ENCODE data around the gene SUPT4H1.
A peak's percentile ranks its signal among the peaks of the same experiment; 100 is the strongest.
"Not testable (repeated sequence)": the region's sequence is repeated elsewhere in the genome, so short reads cannot be mapped to it uniquely, and the experiment has no call there.

Gene SUPT4H1

GRCh38 chr17:58341861-58342475 lies 10.0 kb downstream of the SUPT4H1 start:
- Histone ChIP-seq H3K4me1 (ENCODE audit: control insufficient read depth, insufficient read depth, low read length, poor library complexity, severe bottlenecking) (peaks cover 74% of the 10 kb centered on the region), H3K27me3 (replicated peaks; ENCODE audit: control insufficient read depth, insufficient read depth, low read length, poor library complexity, severe bottlenecking) (no peaks in the 10 kb centered on the region), H3K4me3 (ENCODE audit: insufficient read depth, low read depth, low read length, poor library complexity, severe bottlenecking) (peak overlapping the region; percentile 30), H3K36me3 (ENCODE audit: control insufficient read depth, insufficient read depth, low read length) (peaks cover 15% of the 10 kb centered on the region), H3K9me3 (ENCODE audit: control insufficient read depth, low read length) (no peaks in the 10 kb centered on the region), H3K27ac (ENCODE audit: insufficient read depth, low read length, poor library complexity, severe bottlenecking) (peak overlapping the region; percentile 98)
- no peak for DNase-seq

GRCh38 chr17:58341136-58341860 lies 10.7 kb downstream of the SUPT4H1 start:
- not testable (repeated sequence) for H3K27me3 ChIP-seq (replicated peaks; ENCODE audit: control insufficient read depth, insufficient read depth, low read length, poor library complexity, severe bottlenecking); H3K4me3 ChIP-seq (ENCODE audit: insufficient read depth, low read depth, low read length, poor library complexity, severe bottlenecking); DNase-seq; H3K36me3 ChIP-seq (ENCODE audit: control insufficient read depth, insufficient read depth, low read length); H3K9me3 ChIP-seq (ENCODE audit: control insufficient read depth, low read length)
- H3K4me1 ChIP-seq (ENCODE audit: control insufficient read depth, insufficient read depth, low read length, poor library complexity, severe bottlenecking) = peaks cover 77% of the 10 kb centered on the region
- H3K27ac ChIP-seq (ENCODE audit: insufficient read depth, low read length, poor library complexity, severe bottlenecking) = peak overlapping the region; percentile 98

- Histone ChIP-seq H3K4me3 (ENCODE audit: insufficient read depth, low read depth, low read length, poor library complexity, severe bottlenecking) (peak overlapping the region; percentile 98), H3K27ac (ENCODE audit: insufficient read depth, low read length, poor library complexity, severe bottlenecking) (peak overlapping the region; percentile 98), H3K4me1 (ENCODE audit: control insufficient read depth, insufficient read depth, low read length, poor library complexity, severe bottlenecking) (peaks cover 82% of the 10 kb centered on the region), H3K9me3 (ENCODE audit: control insufficient read depth, low read length) (no peaks in the 10 kb centered on the region), H3K27me3 (replicated peaks; ENCODE audit: control insufficient read depth, insufficient read depth, low read length, poor library complexity, severe bottlenecking) (no peaks in the 10 kb centered on the region), H3K36me3 (ENCODE audit: control insufficient read depth, insufficient read depth, low read length) (peaks cover under 1% of the 10 kb centered on the region)
- no peak for DNase-seq
Measured at GRCh38 chr17:58340405-58340876, 11.6 kb downstream of the SUPT4H1 start.

GRCh38 chr17:58339755-58340404 lies 12.1 kb downstream of the SUPT4H1 start:
- H3K27me3 ChIP-seq (replicated peaks; ENCODE audit: control insufficient read depth, insufficient read depth, low read length, poor library complexity, severe bottlenecking) = no peaks in the 10 kb centered on the region
- H3K36me3 ChIP-seq (ENCODE audit: control insufficient read depth, insufficient read depth, low read length) = no peaks in the 10 kb centered on the region
- peaks cover 82% of the 10 kb centered on the region for H3K4me1 ChIP-seq (ENCODE audit: control insufficient read depth, insufficient read depth, low read length, poor library complexity, severe bottlenecking)
- peak overlapping the region; percentile 98 for H3K27ac ChIP-seq (ENCODE audit: insufficient read depth, low read length, poor library complexity, severe bottlenecking)
- H3K4me3 ChIP-seq (ENCODE audit: insufficient read depth, low read depth, low read length, poor library complexity, severe bottlenecking) = peak overlapping the region; percentile 98
- DNase-seq = no peak
- H3K9me3 ChIP-seq (ENCODE audit: control insufficient read depth, low read length) = no peaks in the 10 kb centered on the region

- H3K4me3 ChIP-seq (ENCODE audit: insufficient read depth, low read depth, low read length, poor library complexity, severe bottlenecking) = peak overlapping the region; percentile 98
- peaks cover 88% of the 10 kb centered on the region for H3K4me1 ChIP-seq (ENCODE audit: control insufficient read depth, insufficient read depth, low read length, poor library complexity, severe bottlenecking)
- DNase-seq = no peak
- H3K9me3 ChIP-seq (ENCODE audit: control insufficient read depth, low read length) = no peaks in the 10 kb centered on the region
- H3K27me3 ChIP-seq (replicated peaks; ENCODE audit: control insufficient read depth, insufficient read depth, low read length, poor library complexity, severe bottlenecking) = no peaks in the 10 kb centered on the region
- H3K36me3 ChIP-seq (ENCODE audit: control insufficient read depth, insufficient read depth, low read length) = no peaks in the 10 kb centered on the region
- H3K27ac ChIP-seq (ENCODE audit: insufficient read depth, low read length, poor library complexity, severe bottlenecking) = peak overlapping the region; percentile 98
Measured at GRCh38 chr17:58338841-58339754, 12.9 kb downstream of the SUPT4H1 start.

GRCh38 chr17:58338454-58338840 lies 13.6 kb downstream of the SUPT4H1 start:
- Histone ChIP-seq H3K4me1 (ENCODE audit: control insufficient read depth, insufficient read depth, low read length, poor library complexity, severe bottlenecking) (peaks cover 89% of the 10 kb centered on the region), H3K4me3 (ENCODE audit: insufficient read depth, low read depth, low read length, poor library complexity, severe bottlenecking) (peak overlapping the region; percentile 98), H3K36me3 (ENCODE audit: control insufficient read depth, insufficient read depth, low read length) (no peaks in the 10 kb centered on the region), H3K27me3 (replicated peaks; ENCODE audit: control insufficient read depth, insufficient read depth, low read length, poor library complexity, severe bottlenecking) (no peaks in the 10 kb centered on the region), H3K9me3 (ENCODE audit: control insufficient read depth, low read length) (no peaks in the 10 kb centered on the region), H3K27ac (ENCODE audit: insufficient read depth, low read length, poor library complexity, severe bottlenecking) (peak overlapping the region; percentile 98)
- no peak for DNase-seq

GRCh38 chr17:58337600-58338453 lies 14.2 kb downstream of the SUPT4H1 start:
- DNase-seq = peak; percentile 80 to 87 (median 80)
- H3K9me3 ChIP-seq (ENCODE audit: control insufficient read depth, low read length) = no peaks in the 10 kb centered on the region
- peak overlapping the region; percentile 98 for H3K27ac ChIP-seq (ENCODE audit: insufficient read depth, low read length, poor library complexity, severe bottlenecking)
- peaks cover 86% of the 10 kb centered on the region for H3K4me1 ChIP-seq (ENCODE audit: control insufficient read depth, insufficient read depth, low read length, poor library complexity, severe bottlenecking)
- no peaks in the 10 kb centered on the region for H3K27me3 ChIP-seq (replicated peaks; ENCODE audit: control insufficient read depth, insufficient read depth, low read length, poor library complexity, severe bottlenecking)
- peak overlapping the region; percentile 98 for H3K4me3 ChIP-seq (ENCODE audit: insufficient read depth, low read depth, low read length, poor library complexity, severe bottlenecking)
- no peaks in the 10 kb centered on the region for H3K36me3 ChIP-seq (ENCODE audit: control insufficient read depth, insufficient read depth, low read length)

- DNase-seq = peak in 1 of 3 donors; percentile 27
- H3K9me3 ChIP-seq (ENCODE audit: control insufficient read depth, low read length) = no peaks in the 10 kb centered on the region
- H3K4me3 ChIP-seq (ENCODE audit: insufficient read depth, low read depth, low read length, poor library complexity, severe bottlenecking) = peak overlapping the region; percentile 98
- H3K27me3 ChIP-seq (replicated peaks; ENCODE audit: control insufficient read depth, insufficient read depth, low read length, poor library complexity, severe bottlenecking) = no peaks in the 10 kb centered on the region
- H3K4me1 ChIP-seq (ENCODE audit: control insufficient read depth, insufficient read depth, low read length, poor library complexity, severe bottlenecking) = peaks cover 81% of the 10 kb centered on the region
- H3K27ac ChIP-seq (ENCODE audit: insufficient read depth, low read length, poor library complexity, severe bottlenecking) = peak overlapping the region; percentile 98
- peaks cover under 1% of the 10 kb centered on the region for H3K36me3 ChIP-seq (ENCODE audit: control insufficient read depth, insufficient read depth, low read length)
Measured at GRCh38 chr17:58337210-58337599, 14.8 kb downstream of the SUPT4H1 start.
